ENCODE data around the gene ASB18.

Gene ASB18

DNA sequence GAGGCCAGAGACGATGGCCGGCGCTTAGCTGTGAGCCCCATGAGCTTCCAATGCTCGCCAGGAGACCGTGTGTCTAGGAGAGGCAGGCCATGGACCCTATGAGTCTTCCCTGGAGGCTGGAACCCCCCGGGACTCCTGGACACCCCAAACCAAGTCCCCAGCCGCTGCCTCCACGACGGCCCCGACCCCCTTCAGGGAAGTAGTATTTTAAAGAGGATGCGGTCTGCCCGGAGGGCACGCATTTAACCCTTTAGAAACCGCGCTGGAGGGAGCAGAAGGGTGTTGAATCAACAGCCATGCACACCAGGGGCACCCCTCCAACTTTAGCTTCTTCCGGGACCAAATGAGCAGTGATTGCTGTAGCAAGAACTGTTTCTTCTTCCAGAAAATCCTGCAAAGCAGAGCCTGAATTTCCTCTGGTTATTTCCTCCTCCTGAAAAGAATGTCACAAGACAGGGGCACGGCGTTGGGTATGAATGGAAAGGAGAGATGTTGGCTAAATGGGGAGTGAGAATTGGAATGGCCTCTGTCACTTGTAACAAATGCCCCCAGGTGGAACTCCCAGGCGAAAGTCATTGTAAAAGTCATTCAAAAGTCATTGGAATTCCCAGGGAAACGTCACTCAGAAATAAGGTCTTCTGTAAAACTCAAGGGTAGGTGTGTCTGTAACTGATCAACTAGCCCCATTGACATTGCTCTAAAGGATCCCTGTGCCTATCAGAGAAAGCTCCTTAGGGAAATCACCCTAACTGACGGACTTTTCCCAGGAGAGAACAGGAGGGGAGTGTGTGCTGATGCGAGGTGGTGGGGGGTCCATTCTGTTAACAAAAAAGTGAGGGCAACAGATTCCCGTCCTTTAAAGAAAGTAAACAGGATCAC is 90.2 kb downstream of the ASB18 start:
- DNase-seq: no peak

DNA sequence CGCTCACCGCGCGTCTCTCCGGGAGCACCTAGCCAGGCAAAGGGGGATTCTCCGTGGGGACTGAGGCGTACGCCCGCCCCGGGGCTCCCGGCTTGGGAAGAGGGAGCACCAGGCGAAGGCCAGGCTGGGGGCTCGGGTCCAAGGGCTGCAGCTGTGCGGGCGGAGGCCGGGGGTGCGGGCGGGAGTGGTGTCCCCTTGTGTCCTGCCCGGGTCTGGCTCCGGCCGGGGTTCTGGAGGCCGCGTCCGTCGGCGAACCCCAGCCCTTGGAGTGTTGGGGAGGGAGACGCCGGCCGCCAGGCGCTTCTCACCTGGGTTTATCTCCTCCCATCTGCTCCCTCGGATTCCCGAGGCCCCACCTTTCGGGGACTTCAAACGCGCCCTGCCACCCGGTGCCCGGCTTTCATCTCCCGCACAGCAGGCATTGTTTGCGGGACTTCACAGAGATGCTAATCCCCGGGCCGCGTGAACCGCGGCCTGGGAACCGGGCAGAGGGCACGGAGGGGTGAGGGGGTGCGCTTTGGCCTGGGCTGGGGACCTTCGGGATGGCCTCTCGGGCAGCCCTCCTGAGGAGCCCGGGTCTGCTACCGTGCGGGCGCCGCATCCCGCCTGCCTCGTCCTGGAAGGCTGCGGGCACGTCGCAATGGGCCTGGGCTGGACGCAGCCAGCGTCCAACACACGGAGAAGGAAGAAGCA is 91.0 kb downstream of the ASB18 start:
- no peak for DNase-seq

- no peak for DNase-seq
Measured at GRCh38 chr2:236172255-236173035, 91.8 kb downstream of the ASB18 start.

DNA sequence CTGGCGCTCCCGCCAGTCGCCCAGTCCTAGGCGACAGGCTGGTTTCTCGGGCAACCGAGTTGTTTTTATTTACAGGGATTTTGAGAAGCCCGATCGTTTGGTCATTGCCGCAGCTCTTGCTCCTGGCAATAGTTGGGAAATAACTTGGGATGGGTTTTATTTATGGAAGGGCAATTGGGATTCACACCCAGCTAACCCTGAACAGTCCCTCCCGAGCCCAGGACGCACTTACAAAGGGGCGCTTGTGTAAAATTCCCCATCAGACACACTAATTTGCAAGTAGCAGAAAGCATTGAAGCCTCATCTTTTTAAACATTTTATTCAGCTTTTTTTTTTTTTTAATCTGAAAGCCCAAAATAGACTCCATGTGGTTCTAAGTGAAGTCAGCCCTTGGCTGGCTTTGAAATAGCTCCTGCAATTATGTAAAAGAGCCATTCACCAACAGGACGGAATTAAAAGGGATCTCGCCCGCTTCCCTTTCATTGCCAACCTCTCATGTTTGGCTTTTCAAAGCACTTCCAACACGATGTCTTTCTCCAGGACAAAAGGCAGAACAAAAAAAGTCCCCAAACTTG is 92.4 kb downstream of the ASB18 start:
- DNase-seq: no peak

DNA sequence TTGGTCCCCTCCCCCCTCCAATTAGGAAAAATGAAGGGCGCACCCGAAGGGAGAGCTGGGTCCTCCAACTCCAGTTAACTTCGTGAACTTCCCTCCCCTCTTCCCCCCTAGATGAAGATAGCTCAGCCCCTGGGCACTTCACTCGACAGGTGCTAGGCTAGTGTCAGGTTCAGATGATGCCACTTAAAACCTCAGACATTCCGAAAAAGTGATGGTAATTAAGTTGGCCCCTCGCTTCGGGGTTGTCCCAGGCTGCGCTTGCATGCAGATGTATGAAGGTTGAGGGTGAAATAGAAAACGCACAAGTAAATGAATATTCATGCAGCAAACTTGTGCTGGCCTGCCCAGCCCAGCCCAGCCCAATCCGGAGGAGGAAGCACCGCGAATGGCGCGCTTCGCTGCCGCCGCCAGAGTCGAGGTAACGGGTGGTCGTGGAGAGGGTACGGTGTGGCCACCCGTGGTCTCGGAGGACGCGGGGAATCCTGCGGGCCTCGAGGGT is 93.0 kb downstream of the ASB18 start:
- no peak for DNase-seq

- no peak for DNase-seq
Measured at GRCh38 chr2:236170590-236171165, 93.5 kb downstream of the ASB18 start.

DNA sequence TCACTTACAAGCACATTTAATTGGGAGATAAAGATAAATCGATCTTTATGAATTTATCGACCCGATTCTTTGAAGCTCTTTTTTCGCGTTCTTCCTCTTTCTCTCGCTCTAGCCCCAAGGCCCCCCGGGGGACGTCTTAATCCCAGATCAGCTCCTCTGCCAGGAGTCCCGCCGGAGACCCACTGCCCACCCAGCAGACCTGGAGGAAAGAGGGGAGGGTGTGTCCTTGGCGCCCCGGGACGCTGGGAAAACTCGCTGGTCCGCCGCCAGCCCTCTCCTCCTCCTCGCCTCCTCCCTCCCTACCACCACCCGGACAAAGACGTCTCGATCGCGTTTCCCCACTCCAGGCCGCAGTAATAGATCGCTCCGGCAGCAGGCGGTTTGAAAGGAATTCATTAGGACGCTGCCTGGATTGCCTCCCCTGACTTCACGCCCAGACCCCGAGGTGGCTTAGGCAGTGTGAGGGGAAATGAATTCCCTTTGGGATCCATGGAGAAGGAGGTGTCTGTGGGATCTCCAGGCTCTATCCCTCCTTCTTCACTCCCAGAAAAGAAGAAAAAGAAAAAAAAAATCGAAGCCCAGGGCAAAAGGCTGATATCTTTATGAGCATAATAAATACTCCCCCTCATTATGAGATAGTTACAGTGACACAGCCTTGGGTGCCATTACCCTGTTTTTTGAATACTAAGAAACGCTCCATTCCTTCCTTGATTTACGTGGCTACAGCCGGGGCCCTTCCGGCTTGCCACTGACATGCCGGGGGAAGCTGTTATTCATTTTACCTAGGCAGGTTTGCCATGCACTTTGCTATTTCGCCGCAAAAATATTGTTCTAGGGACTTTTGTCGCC is 94.2 kb downstream of the ASB18 start:
- no peak for DNase-seq

DNA sequence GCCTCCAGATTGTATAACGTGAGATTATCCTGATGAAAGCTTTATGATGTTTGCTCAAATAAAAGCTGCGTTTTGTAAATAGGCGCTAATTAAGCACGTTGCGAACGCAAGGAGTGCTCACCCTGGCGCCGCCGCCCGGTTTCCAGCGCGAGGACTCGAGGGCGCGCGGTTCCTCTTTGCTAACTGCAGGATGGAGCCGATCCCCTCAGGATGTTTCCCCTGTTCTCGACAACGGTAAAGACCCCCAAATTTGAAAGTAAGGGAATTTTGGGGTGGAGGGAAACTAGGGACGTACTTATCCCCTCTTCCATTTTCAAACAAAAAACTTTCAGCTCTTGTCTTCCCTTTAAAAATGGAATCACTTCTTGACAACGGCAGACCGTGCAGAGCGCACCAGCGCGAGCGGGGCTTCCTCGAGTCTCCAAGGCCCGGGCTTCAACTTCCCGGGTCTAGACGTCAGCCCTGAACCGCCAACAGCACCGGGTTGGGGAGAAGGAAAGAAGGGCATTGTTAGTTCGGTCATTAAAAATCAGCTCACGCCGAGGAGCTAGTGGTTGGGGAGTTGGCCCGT is 95.0 kb downstream of the ASB18 start:
- no peak for DNase-seq

- DNase-seq: peak; percentile 20
Measured at GRCh38 chr2:236168110-236169080, 95.8 kb downstream of the ASB18 start, which contains the start of gene GBX2. Gene GBX2 (minus strand): TSS chr2:236168386. CDS start chr2:236167971, 415 bp downstream.

DNA sequence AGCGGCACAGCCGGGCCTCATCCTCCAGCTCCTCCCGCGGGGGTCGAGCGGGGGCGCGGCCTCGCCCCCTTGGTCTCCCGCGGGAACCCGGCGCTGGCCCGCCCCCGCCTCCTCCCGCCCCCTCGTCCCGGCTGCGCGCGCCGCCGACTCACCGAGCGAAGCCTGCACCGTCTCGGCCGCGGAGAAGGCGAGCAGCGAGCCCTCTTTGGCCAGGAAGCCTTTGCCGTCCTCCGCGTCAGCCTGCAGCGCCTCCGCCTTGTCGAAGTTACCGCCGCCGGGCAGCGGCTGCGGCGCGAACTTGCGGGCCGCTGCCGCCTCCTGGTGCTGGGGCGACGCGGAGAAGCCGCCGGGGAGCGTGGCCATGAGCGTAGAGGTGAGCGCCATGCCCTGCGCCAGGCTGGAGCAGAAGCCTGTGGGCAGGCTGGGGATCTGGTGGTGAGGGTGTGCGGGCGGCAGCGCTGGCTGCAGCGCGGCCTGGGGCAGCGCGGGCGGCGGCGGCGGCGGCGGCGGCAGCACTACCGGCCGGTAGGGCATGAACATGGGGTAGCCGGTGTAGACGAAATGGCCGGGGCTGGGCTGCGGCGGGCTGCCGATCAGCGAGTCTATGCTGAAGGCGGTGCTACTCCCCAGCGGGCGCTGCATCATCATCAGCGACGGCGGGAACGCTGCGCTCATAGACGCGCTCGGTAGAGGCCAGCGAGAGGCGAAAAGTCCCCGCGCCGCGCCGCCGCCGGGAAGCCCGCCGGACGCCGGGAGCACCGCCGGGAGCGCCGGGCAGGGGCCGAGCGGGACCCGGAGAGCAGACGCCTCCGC is 96.7 kb downstream of the ASB18 start:
- no peak for DNase-seq

DNA sequence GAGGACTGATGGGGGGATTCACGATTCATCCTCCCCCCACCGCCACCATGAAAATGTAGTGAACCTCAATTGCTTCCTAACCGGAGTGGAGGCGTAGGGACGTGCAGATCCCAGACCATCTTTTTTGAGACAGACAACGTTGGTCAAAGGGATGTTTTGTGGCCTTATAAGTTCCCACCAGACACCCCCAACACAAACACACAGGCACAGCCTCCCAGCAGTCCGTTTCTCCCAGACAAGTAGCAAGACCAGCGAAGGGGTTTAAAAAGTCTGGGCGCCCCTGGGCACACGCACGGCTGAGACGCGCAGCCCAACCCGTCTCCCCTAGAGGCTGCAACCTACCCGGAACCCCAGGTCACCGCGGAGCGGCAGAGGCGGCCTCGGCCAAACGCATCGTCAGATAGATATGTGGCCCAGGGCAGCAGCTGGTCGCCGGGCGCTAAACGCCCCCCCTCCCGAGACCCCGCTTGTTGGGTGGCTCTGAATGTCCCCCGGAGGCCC is 97.4 kb downstream of the ASB18 start:
- no peak for DNase-seq

DNA sequence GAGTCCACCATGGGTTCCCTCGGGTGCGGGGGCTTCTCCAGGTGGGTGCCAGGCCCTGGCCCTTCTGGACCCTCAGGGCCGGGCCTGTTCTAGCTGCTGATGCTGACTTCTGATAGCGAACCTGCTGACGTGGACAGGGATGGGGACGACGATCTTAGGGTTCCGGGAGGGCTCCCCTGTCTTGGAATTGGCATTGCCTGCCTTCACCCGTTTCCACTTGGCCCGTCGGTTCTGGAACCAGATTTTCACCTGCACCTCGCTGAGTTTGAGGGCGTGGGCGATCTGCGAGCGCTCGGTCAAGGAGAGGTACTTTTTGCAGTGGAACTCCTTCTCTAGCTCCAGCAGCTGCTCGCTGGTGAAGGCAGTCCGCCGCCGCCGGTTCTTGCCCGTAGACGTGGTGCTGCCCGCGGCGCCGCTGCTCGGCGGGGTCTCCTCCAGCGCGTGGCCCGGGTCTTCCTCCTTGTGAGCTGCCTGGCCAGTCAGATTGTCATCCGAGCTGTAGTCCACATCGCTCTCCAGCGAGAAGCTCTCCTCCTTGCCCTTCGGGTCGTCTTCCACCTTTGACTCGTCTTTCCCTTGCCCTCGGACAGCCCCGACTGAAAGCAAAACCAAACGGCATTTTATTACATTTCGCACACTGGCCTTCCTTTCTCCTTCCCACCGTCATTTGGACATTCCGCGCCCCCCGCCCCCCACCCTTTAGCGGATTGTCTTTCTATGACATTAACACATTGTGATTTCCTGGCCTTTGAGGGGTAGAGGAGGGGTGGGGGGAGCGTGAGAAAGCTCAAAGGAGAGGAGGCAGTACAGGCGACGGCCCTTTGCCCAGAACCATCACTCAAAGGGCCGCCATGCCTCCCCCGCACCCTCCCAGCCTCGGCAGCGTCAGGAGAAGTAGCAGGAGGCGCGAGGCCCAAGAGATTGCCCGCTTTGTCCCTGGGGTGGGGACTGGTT is 98.1 kb downstream of the ASB18 start:
- DNase-seq: no peak

GRCh38 chr2:236164925-236165841 is 99.0 kb downstream of the ASB18 start:
- DNase-seq: no peak

- DNase-seq: no peak
Measured at GRCh38 chr2:236164201-236164924, 99.8 kb downstream of the ASB18 start.

- DNase-seq: no peak
Measured at GRCh38 chr2:236163471-236164200, 100.6 kb downstream of the ASB18 start.

All from activated CD4-positive, alpha-beta T cell treated with anti-CD3 and anti-CD28 coated beads, Interleukin-10, Interleukin-2, amounts not matched to agents 100 ng/mL and 50 ng/mL, durations not matched to agents 16 hours and 8 hours (primary cell).